Measurements from ENCODE around the gene MRPS23. TPM values are rescaled to one million over a fixed set of nuclear protein-coding genes. Genes with fewer than 3 reads are reported as not detected.

Gene MRPS23
- total RNA-seq, 1 donor from 2014 or later: 27.0 TPM

- no peak for DNase-seq (ENCODE audit: low read depth)
- H3K4me3 ChIP-seq (ENCODE audit: low read depth, low read length): no peak overlapping the region
- no peak for TF ChIP-seq CTCF (conservative IDR thresholded peaks at IDR 0.05; ENCODE audit: low read depth, low read length)
Observed at GRCh38 chr17:57873261-57874057, 23.6 kb upstream of the MRPS23 start.

- H3K4me3 ChIP-seq (ENCODE audit: low read depth, low read length): no peak overlapping the region
- TF ChIP-seq CTCF (conservative IDR thresholded peaks at IDR 0.05; ENCODE audit: low read depth, low read length): no peak
- no peak for DNase-seq (ENCODE audit: low read depth)
Observed at GRCh38 chr17:57872536-57872935, 22.7 kb upstream of the MRPS23 start.

- no peak overlapping the region for H3K4me3 ChIP-seq (ENCODE audit: low read depth, low read length)
- TF ChIP-seq CTCF (conservative IDR thresholded peaks at IDR 0.05; ENCODE audit: low read depth, low read length): no peak
- DNase-seq (ENCODE audit: low read depth): no peak
Observed at GRCh38 chr17:57871863-57872262, 22.0 kb upstream of the MRPS23 start.

- no peak for TF ChIP-seq CTCF (conservative IDR thresholded peaks at IDR 0.05; ENCODE audit: low read depth, low read length)
- no peak for DNase-seq (ENCODE audit: low read depth)
- no peak overlapping the region for H3K4me3 ChIP-seq (ENCODE audit: low read depth, low read length)
Observed at GRCh38 chr17:57871155-57871554, 21.3 kb upstream of the MRPS23 start.

- DNase-seq (ENCODE audit: low read depth): no peak
- no peak for TF ChIP-seq CTCF (conservative IDR thresholded peaks at IDR 0.05; ENCODE audit: low read depth, low read length)
- H3K4me3 ChIP-seq (ENCODE audit: low read depth, low read length): no peak overlapping the region
Observed at GRCh38 chr17:57870283-57870635, 20.4 kb upstream of the MRPS23 start.

GRCh38 chr17:57869617-57870282 lies 19.9 kb upstream of the MRPS23 start:
- no peak overlapping the region for H3K4me3 ChIP-seq (ENCODE audit: low read depth, low read length)
- no peak for DNase-seq (ENCODE audit: low read depth)
- TF ChIP-seq CTCF (conservative IDR thresholded peaks at IDR 0.05; ENCODE audit: low read depth, low read length): no peak

Measured in epithelial cell of proximal tubule (primary cell).